GM10266 (cell line): ENCODE data around the gene ANKMY1.

ENCODE experiments used
- DNase-seq: peaks from one replicate; pipeline ENCODE4 v3.0.0; 2012; ENCODE audit errors: extremely low spot score
- CTCF ChIP-seq: IDR thresholded peaks from 2 replicates; pipeline ENCODE4 v1.5.1; 2012; ENCODE audit warnings: mild to moderate bottlenecking, low read depth; ENCODE audit not compliant: control insufficient read depth, insufficient read depth; ENCODE audit errors: missing control alignments

The ANKMY1 gene

DNA sequence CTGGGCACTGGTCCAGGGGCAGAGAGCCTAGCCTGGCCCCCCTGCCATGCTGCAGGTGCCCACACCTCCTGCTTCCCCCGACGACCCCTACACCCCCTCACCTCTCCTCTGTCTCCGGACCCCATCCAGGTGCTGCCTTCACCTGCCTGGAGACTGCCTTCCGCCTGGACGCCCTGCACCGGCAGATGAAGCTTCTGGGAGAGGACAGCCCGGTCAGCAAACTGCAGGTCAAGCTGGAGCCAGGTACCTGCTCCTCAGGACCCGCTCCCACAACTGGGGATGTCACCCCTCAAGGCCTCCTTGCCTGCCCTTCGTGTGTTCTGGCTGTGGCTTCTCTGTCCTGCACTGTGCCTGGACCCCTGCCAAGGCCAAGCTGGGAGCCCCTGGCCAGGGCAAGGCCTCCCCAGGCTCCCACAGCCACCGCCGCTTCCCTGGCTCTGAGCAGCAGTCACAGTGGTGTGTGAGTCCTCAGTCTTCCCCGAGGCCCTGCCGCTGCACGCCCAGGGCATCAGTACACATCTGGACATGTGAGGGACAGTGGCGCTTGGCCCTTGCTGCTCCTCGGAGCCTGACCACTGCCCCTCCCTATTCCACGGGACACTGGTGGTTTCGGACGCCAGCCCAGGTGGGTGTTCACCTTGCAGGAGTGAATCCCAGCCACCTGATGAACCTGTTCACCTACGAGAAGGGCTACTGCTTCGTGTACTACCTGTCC is 16.8 kb upstream of the ANKMY1 start:
- no peak for TF ChIP-seq CTCF
- no peak for DNase-seq

GRCh38 chr2:240573516-240574385 is 16.0 kb upstream of the ANKMY1 start:
- DNase-seq: no peak
- TF ChIP-seq CTCF: no peak

DNA sequence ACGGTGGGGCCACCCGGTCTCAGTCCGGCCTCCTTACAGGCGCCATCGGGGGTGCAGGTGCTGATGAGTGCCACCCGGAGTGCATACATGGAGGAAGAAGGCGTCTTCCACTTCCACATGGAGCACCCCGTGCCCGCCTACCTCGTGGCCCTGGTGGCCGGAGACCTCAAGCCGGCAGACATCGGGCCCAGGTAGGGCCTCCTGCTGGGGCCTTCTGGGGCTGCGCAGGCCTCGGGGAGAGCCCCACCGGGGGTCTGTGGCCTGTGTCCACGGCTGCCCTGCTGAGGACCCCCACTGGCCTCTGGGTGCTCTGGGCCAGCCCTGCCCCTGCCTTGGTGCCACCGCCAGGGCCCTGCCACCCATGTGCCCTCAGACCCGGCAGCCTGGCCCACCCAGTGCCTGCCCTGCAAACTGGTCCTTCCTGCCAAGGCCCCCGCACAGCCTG is 15.3 kb upstream of the ANKMY1 start:
- TF ChIP-seq CTCF: no peak

DNA sequence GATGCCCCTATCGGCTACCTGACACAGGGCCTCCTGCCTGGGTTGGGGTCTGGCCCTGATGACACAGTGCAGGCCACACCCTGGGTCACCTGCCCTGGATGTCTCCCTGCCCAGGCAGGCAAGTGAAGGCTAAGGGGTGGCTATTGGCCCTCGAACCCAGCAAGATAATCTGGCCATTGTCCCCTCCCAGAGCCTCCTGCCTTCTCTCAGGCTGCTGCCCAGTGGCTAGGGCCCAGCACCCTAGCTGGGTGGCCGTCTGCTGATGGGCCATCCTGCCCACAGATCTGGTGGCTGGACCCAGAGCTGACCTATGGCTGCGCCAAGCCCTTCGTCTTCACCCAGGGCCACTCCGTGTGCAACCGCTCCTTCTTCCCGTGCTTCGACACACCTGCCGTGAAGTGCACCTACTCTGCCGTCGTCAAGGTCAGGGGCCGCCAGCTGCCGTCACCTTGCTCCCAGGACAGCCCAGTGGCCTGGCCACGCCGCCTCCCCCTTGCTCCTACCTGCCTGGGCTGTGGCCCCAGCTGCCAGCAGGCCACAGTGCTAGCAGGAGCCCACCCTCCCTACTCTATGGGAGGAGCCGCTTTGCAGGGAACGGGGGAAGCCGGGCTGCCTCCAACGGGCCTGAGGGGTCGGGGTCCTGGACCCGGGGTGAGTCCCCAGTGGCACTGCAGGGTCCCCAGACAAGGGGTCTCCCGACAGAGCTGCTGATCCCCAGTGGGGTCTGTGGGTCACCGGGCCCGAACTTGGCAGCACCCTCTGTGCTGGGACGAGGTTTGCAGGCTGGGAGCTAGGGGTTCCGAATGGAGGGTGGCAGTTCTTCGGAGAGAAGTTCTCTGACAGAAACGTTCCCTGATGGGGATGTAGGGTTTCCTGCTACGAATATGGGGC is 14.6 kb upstream of the ANKMY1 start:
- no peak for DNase-seq
- no peak for TF ChIP-seq CTCF

More for the DNA sequence above, 15.3 kb upstream of the ANKMY1 start:
- no peak for DNase-seq

- DNase-seq: no peak
- TF ChIP-seq CTCF: no peak
Measured at GRCh38 chr2:240571314-240571973, 13.7 kb upstream of the ANKMY1 start.

DNA sequence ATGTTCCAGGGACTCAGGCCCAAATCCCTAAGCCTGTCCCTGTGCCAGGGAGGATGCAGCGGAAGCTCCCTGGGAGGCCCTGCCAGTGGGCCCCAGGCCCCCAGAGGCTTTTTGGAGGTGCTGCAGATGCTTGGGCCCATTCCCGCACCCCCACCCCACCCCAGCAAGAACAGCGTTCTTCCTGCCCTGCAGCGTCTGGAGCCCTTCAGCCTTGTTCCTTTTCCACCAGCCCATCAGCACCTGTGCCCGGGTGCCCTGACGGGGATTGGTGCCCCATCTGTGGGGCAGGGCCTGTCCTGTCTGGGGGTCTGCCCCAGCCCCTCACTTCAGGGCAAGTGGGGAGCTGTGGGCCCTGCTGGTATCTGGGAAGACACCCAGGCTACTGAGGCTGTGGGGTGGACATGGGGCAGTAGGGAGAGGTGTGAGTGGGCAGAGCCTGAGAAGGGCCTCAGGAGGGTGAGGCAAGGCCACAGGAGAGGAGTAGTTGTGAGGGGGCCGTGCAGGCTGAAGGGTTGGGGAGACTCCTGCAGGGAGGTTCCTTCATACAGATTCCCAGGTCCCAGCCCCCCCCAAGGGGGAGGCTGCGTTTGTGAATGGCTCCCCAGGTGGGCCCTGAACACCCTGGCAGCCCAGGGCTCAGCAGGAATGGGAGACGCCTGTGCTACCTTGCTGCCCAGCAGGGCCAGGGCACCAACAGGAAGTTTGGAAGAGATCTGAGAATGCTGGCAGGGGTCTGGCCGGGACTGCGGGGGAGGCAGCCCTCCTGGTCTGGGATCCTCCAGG is 12.9 kb upstream of the ANKMY1 start:
- no peak for TF ChIP-seq CTCF
- DNase-seq: no peak
